HepG2 (cell line): ENCODE measurements around the gene SNX13.

Experiments
- EP300 ChIP-seq, 3 experiments: sonication (generic) in 1 of 3; formaldehyde crosslinking in 1 of 3; IDR thresholded peaks; 2 replicates each; pipeline versions ENCODE4 v1.5.1 to v1.6.1; 2011 to 2020; ENCODE audit warnings: low read depth in 2 of 3, low read length in 2 of 3, borderline replicate concordance in 1 of 3, improper control_type of control experiment in 1 of 3, mild to moderate bottlenecking in 1 of 3, missing genetic modification reagents in 1 of 3, moderate library complexity in 1 of 3
- HNRNPL ChIP-seq: fragments of 200-400 bp; formaldehyde crosslinking; IDR thresholded peaks from 2 replicates; pipeline ENCODE4 v1.6.1; 2017; ENCODE audit warnings: mild to moderate bottlenecking, low read depth, low read length
- KDM4B ChIP-seq: sonication (generic); formaldehyde crosslinking; IDR thresholded peaks from 2 replicates; pipeline ENCODE4 v1.4.0; 2020; ENCODE audit warnings: missing genetic modification reagents
- TF ChIP-seq, protein P1 (sequence below): IDR thresholded peaks from 2 replicates; pipeline ENCODE4 v1.6.1; 2012; ENCODE audit warnings: low read length, improper control_type of control experiment
- TF ChIP-seq, protein P2 (sequence below): sonication (generic); formaldehyde crosslinking; IDR thresholded peaks from 2 replicates; pipeline ENCODE4 v1.4.0; 2020; ENCODE audit warnings: missing genetic modification reagents

DNA sequence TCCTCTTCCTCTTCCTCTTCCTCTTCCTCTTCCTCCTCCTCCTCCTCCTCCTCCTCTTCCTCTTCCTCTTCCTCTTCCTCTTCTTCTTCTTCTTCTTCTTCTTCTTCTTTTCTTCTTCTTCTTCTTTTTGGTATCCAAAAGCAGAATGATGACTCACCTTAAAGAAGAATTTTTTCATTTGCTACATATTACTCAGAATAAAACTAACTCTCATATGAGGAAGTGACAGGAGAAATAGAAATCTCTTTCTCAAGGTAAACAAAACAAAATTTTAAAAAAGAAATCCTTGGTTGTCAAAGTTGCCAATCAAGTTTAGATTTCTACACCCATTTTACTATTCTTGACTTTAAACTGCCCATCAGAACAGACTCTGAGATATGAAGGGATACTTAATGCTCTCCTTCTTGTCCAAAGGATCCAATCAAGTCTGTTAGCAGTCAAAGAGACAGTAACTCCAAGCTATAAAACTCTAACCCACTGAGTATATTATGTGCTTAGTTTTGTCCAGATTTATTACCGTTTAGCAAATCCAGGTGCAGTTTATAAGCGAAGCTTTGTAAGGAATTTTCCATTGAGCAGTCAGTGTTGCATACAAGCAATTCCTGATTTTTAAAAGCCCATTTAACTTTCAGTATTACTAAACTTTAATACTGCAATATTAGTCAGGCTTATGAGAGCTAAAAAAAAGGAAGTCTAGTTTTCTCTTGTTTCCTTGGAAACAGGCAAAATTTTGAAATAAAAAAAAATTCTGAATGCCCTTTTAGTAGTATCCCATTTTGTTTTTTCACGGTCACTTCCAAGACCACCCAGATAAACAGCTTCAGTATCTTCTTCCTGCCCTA is 43.1 kb upstream of the SNX13 start:
- TF ChIP-seq HNRNPL (no peak), KDM4B (CRISPR knock-in tag) (no peak), EP300 (IDR thresholded peaks at IDR 0.05; ENCODE audit: low read depth in 2 of 2, low read length in 2 of 2) (no peak), EP300 (CRISPR knock-in tag; IDR thresholded peaks at IDR 0.05; ENCODE audit: borderline replicate concordance) (no peak)
- TF ChIP-seq, protein P1, sequence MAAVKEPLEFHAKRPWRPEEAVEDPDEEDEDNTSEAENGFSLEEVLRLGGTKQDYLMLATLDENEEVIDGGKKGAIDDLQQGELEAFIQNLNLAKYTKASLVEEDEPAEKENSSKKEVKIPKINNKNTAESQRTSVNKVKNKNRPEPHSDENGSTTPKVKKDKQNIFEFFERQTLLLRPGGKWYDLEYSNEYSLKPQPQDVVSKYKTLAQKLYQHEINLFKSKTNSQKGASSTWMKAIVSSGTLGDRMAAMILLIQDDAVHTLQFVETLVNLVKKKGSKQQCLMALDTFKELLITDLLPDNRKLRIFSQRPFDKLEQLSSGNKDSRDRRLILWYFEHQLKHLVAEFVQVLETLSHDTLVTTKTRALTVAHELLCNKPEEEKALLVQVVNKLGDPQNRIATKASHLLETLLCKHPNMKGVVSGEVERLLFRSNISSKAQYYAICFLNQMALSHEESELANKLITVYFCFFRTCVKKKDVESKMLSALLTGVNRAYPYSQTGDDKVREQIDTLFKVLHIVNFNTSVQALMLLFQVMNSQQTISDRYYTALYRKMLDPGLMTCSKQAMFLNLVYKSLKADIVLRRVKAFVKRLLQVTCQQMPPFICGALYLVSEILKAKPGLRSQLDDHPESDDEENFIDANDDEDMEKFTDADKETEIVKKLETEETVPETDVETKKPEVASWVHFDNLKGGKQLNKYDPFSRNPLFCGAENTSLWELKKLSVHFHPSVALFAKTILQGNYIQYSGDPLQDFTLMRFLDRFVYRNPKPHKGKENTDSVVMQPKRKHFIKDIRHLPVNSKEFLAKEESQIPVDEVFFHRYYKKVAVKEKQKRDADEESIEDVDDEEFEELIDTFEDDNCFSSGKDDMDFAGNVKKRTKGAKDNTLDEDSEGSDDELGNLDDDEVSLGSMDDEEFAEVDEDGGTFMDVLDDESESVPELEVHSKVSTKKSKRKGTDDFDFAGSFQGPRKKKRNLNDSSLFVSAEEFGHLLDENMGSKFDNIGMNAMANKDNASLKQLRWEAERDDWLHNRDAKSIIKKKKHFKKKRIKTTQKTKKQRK: no peak
- TF ChIP-seq, protein P2, sequence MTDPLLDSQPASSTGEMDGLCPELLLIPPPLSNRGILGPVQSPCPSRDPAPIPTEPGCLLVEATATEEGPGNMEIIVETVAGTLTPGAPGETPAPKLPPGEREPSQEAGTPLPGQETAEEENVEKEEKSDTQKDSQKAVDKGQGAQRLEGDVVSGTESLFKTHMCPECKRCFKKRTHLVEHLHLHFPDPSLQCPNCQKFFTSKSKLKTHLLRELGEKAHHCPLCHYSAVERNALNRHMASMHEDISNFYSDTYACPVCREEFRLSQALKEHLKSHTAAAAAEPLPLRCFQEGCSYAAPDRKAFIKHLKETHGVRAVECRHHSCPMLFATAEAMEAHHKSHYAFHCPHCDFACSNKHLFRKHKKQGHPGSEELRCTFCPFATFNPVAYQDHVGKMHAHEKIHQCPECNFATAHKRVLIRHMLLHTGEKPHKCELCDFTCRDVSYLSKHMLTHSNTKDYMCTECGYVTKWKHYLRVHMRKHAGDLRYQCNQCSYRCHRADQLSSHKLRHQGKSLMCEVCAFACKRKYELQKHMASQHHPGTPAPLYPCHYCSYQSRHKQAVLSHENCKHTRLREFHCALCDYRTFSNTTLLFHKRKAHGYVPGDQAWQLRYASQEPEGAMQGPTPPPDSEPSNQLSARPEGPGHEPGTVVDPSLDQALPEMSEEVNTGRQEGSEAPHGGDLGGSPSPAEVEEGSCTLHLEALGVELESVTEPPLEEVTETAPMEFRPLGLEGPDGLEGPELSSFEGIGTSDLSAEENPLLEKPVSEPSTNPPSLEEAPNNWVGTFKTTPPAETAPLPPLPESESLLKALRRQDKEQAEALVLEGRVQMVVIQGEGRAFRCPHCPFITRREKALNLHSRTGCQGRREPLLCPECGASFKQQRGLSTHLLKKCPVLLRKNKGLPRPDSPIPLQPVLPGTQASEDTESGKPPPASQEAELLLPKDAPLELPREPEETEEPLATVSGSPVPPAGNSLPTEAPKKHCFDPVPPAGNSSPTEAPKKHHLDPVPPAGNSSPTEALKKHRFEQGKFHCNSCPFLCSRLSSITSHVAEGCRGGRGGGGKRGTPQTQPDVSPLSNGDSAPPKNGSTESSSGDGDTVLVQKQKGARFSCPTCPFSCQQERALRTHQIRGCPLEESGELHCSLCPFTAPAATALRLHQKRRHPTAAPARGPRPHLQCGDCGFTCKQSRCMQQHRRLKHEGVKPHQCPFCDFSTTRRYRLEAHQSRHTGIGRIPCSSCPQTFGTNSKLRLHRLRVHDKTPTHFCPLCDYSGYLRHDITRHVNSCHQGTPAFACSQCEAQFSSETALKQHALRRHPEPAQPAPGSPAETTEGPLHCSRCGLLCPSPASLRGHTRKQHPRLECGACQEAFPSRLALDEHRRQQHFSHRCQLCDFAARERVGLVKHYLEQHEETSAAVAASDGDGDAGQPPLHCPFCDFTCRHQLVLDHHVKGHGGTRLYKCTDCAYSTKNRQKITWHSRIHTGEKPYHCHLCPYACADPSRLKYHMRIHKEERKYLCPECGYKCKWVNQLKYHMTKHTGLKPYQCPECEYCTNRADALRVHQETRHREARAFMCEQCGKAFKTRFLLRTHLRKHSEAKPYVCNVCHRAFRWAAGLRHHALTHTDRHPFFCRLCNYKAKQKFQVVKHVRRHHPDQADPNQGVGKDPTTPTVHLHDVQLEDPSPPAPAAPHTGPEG (CRISPR knock-in tag): no peak
